ENCODE results near the gene PYROXD2. TPM values are rescaled to one million over a fixed set of nuclear protein-coding genes. Genes with fewer than 3 reads are reported as not detected.
A peak's percentile ranks its signal among the peaks of the same experiment; 100 is the strongest.

PYROXD2 gene
- total RNA-seq, 6 experiments from 2014 or later, result 3.0 to 25.3 (median 7.1) TPM

GRCh38 chr10:98373260-98374040 lies 41.5 kb downstream of the PYROXD2 start:
- ATAC-seq (peak in 1 of 4 donors; percentile 10), DNase-seq (no peak)
- Histone ChIP-seq H3K27me3 (no peaks in the 10 kb centered on the region), H3K4me3 (no peak overlapping the region), H3K4me1 (no peaks in the 10 kb centered on the region), H3K36me3 (no peaks in the 10 kb centered on the region), H3K9me3 (no peaks in the 10 kb centered on the region), H3K27ac (no peak overlapping the region)
- WGBS (ENCODE audit: insufficient coverage, low coverage, low lambda C conversion rate, missing lambda C conversion rate), result 58% methylated on average over 7 of the region's 12 CpGs
- TF ChIP-seq POLR2A (IDR thresholded peaks at IDR 0.05), result no peak
- TF ChIP-seq, protein P1, sequence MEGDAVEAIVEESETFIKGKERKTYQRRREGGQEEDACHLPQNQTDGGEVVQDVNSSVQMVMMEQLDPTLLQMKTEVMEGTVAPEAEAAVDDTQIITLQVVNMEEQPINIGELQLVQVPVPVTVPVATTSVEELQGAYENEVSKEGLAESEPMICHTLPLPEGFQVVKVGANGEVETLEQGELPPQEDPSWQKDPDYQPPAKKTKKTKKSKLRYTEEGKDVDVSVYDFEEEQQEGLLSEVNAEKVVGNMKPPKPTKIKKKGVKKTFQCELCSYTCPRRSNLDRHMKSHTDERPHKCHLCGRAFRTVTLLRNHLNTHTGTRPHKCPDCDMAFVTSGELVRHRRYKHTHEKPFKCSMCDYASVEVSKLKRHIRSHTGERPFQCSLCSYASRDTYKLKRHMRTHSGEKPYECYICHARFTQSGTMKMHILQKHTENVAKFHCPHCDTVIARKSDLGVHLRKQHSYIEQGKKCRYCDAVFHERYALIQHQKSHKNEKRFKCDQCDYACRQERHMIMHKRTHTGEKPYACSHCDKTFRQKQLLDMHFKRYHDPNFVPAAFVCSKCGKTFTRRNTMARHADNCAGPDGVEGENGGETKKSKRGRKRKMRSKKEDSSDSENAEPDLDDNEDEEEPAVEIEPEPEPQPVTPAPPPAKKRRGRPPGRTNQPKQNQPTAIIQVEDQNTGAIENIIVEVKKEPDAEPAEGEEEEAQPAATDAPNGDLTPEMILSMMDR (IDR thresholded peaks at IDR 0.05), result no peak
- intact Hi-C loops (cut with DNase I), result no loop called here

DNA sequence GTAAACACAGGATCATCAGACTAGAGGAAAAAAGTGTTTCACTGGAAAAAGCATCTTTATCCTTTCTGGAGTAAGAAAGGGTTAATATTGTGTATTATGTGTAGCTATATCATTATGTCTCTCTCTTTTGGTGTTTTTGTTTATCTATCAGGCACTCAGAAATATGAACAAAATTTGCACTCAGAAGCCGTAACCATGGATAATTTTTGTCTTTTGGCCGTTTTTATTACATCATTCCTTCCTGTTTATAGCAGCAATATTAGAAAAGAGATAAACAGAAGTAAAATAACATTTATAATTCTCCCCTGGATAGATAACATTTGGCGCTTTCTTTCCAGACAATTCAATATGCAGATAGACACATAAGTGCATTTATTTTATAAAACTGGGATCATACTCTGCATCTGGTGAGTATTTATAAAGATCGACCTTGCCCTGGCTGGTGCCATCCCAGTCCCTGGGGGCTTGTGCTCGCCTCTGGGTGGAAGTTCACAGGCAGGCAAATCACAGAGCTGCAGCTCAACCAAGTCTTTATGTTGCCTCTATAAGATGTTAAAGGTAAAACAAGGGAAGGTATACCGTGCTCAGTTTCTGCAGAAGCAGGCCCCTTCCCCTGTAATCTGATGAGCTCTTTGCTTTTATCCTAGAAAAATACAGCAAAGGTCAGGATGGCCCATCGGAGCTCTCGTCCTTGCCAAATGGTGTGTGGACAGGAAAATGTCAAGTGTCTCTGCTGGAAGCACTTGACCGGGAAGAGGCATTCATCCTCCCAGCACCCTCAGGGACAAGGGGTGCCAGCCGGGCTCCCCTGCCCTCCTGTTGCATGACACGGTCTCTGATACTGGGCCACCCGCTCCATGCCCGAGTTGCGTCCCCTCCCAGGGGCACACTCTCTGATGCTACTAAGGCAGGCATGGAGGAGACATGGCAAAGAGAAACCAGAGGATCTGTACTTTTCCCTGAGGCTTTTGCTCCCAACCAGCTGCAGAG lies 43.9 kb downstream of the PYROXD2 start:
- peak in 2 of 4 donors; percentile 20 to 27 for ATAC-seq
- intact Hi-C loops (cut with DNase I), result no loop called here
- H3K4me3 ChIP-seq, result no peak overlapping the region
- H3K27ac ChIP-seq, result no peak overlapping the region
- 59% methylated on average over 10 of the region's 14 CpGs for WGBS (ENCODE audit: insufficient coverage, low coverage, low lambda C conversion rate, missing lambda C conversion rate)
- no peaks in the 10 kb centered on the region for H3K27me3 ChIP-seq
- H3K4me1 ChIP-seq, result no peaks in the 10 kb centered on the region
- TF ChIP-seq, protein P1 (IDR thresholded peaks at IDR 0.05), result no peak
- TF ChIP-seq POLR2A (IDR thresholded peaks at IDR 0.05), result no peak
- no peaks in the 10 kb centered on the region for H3K9me3 ChIP-seq
- no peaks in the 10 kb centered on the region for H3K36me3 ChIP-seq
- DNase-seq, result no peak

- WGBS (ENCODE audit: insufficient coverage, low coverage, low lambda C conversion rate, missing lambda C conversion rate), result 71% methylated on average over 7 of the region's 7 CpGs
Observed at GRCh38 chr10:98369801-98370200, 45.2 kb downstream of the PYROXD2 start.

DNA sequence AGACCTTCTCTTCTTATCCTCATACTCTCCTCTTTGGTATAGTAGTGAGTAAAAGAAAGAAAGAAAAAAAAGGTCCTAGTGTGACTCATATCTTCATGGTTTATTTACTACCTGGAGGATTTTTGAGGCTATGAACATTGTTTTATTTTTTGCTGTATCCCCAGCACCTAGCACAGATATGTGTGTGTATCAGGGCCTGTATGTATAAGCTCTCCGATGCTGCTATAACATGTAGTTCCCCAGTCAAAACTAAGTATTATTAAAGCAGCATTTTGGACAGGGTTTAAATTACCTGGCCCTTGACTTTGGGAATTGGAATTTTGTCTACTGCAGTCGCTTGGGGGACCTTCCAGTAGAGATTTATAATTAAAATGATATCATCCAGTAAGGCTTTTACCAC lies 46.3 kb downstream of the PYROXD2 start:
- H3K27me3 ChIP-seq, result no peaks in the 10 kb centered on the region
- WGBS (ENCODE audit: insufficient coverage, low coverage, low lambda C conversion rate, missing lambda C conversion rate), result 69% methylated on average over 2 of the region's 2 CpGs
- no peaks in the 10 kb centered on the region for H3K36me3 ChIP-seq
- H3K4me1 ChIP-seq, result no peaks in the 10 kb centered on the region
- TF ChIP-seq POLR2A (IDR thresholded peaks at IDR 0.05), result no peak
- TF ChIP-seq, protein P1 (IDR thresholded peaks at IDR 0.05), result no peak
- H3K4me3 ChIP-seq, result no peak overlapping the region
- intact Hi-C loops (cut with DNase I), result no loop called here
- ATAC-seq (no peak), DNase-seq (no peak)
- no peaks in the 10 kb centered on the region for H3K9me3 ChIP-seq
- H3K27ac ChIP-seq, result no peak overlapping the region

More at GRCh38 chr10:98369801-98370200, 45.2 kb downstream of the PYROXD2 start:
- TF ChIP-seq POLR2A (IDR thresholded peaks at IDR 0.05), result no peak
- TF ChIP-seq, protein P1 (IDR thresholded peaks at IDR 0.05), result no peak
- ATAC-seq (no peak), DNase-seq (no peak)
- no peaks in the 10 kb centered on the region for H3K27me3 ChIP-seq
- H3K9me3 ChIP-seq, result no peaks in the 10 kb centered on the region
- intact Hi-C loops (cut with DNase I), result no loop called here
- H3K27ac ChIP-seq, result no peak overlapping the region
- H3K36me3 ChIP-seq, result no peaks in the 10 kb centered on the region
- no peak overlapping the region for H3K4me3 ChIP-seq
- no peaks in the 10 kb centered on the region for H3K4me1 ChIP-seq
